ENCODE measurements around the gene TBXAS1.
"Not testable (repeated sequence)": the region's sequence is repeated elsewhere in the genome, so short reads cannot be mapped to it uniquely, and the experiment has no call there.

Gene TBXAS1

GRCh38 chr7:139916717-139917395 is 87.8 kb downstream of the TBXAS1 start:
- DNase-seq = peak; percentile 80

DNA sequence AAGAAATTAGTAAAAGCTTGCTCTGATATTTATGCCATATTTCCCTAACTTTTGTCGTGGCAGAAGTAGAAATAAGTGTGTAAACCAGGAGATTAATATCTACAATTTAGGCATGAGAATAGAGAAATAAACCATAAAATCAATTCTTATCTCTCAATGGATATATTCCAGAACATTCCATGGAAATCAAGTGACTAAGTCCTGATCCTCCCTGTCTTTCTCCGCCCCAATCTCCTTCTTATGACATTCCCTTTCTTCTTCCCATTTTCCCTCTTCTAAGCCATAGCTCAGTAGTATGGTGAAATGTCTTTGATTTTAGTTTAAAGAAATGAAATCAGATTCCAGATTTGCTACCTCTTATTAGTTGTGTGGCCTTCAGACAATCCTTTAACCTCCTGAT is 88.8 kb downstream of the TBXAS1 start:
- no peak for DNase-seq

DNA sequence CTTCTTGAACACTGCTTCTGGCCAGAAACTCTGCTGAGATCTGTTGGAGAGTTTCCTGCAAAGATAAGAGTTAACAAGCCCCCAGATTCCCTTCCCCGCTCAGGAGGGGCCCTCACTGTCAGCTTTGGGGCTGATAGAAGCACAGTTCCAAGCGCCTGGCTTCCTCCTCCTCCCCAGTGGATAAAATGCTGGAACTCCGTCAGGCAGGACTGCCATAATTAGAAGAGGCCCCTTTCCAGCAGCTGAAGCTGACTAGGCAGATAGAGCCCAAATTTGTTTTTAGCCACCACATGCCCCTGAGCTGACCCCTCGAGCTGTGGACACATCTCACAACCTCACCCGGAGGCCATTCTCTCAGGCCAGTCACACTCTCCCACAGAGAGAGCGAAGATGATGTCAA is 89.4 kb downstream of the TBXAS1 start:
- no peak for DNase-seq

- DNase-seq = no peak
Observed at GRCh38 chr7:139923090-139923489, 94.0 kb downstream of the TBXAS1 start.

DNA sequence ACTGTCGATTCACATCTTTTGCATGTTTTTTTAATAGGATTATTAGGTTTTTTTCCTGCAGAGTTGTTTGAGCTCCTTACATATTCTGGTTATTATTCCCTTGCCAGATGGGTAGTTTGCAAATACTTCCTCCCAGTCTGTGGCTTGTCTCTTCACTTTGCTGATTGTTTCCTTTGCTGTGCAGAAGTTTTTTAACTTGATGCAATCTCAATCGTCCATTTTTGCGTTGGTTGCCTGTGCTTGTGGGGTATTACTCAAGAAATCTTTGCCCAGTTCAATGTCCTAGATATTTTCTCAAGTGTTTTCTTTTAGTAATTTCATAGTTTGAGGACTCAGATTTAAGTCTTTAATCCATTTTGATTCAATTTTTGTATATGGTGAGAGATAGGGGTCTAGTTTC is 95.4 kb downstream of the TBXAS1 start:
- no peak for DNase-seq

GRCh38 chr7:139929221-139929620 is 100.2 kb downstream of the TBXAS1 start:
- DNase-seq = not testable (repeated sequence)

DNA sequence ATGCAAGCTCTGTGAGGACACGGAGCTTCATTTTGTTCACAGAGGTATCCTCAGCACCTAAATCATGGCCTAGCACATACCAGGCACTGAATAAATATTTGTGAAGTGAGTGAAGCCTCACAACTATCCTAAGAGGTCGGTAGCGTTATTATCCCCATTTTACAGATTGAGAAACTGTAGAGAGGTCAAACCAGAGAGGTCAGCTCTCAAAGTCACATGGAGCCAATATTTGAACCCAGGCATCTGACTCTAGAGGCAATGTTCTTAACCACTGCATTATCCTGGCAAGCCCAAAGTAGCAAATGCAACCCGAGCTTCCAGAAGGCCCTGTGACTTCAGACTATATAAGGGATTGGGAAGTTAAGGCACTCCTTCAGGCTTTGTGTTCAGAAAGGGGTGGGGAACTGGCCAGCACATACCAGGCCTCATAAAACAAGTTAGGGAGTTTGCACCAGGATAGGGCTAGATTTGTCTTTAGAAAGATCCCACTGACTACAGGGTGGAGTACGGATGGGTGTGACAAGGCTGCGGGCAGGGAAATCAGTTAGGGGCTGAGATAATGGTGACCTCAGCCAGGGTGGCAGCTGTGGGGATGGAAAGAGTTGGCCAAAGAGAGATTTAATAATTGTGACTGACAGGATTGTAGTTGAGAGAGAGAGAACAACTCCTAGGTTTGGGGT is 101.4 kb downstream of the TBXAS1 start:
- no peak for DNase-seq

DNA sequence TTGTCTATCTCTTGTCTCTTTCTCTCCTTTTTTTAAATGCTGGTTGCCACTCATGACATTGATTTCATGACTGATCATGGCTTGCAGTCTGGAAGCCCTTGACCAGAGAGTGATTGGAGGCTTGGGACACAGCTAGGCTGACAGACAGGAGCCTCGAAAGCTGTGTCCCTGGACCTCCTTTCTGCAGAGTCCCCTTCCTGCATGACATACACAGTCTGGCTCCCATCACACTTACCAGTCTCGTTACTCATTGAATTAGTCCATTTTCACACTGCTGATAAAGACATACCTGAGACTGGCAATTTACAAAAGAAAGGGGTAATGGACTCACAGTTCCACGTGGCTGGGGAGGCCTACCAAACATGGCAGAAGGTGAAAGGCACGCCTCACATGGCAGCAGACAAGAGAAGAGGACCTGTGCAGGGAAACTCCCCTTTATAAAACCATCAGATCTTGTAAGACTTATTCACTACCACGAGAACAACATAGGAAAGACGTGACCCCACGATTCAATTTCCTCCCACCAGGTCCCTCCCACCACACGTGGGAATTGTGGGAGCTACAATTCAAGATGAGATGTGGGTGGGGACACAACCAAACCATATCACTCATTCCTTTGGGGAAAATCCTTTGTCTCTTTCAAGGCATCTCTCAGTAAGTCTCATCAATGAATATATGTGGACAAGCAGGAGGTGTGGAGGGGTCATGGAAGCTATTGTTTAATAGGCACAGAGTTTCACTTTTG is 102.3 kb downstream of the TBXAS1 start:
- DNase-seq = no peak

DNA sequence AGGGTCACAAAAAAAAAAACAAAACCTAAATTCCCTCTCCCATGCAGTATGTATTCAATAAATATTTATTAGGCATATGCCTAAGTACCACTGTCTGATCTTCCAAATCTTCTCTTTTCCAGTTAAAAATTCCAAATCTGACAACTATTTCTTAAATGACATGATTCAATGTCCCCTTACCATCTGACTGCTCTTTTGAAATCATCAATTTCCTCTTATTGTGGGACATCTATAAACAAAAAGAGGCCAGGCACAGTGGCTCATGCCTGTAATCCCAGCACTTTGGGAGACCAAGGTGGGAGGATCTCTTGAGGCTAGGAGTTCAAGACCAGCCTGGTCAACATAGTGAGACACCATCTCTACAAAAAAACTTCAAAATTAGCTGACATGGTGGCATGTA is 103.5 kb downstream of the TBXAS1 start:
- DNase-seq = no peak

- no peak for DNase-seq
Observed at GRCh38 chr7:139936760-139937310, 107.8 kb downstream of the TBXAS1 start.

DNA sequence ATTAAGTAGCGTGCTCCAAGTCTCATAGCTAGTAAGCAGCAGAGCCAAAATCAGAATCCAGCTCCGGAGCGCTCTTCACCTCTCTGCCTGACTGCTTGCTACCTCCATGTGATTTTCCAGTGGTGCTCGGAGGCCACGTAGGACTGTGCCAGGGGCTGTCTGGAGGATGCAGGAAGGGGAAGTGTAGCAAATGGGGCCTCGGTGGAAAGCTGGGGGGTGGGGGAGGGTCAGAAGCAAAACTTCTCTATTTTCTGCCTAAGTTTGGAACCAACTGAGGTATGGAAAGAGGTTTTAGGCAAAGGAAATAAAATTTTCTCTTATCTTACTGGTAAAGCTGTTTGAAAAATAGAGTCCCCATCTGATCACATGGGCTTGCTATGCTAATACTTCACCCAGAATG is 108.7 kb downstream of the TBXAS1 start:
- DNase-seq = no peak

- DNase-seq = no peak
Observed at GRCh38 chr7:139940866-139941265, 111.8 kb downstream of the TBXAS1 start.

GRCh38 chr7:139941421-139941820 is 112.4 kb downstream of the TBXAS1 start:
- DNase-seq = no peak

DNA sequence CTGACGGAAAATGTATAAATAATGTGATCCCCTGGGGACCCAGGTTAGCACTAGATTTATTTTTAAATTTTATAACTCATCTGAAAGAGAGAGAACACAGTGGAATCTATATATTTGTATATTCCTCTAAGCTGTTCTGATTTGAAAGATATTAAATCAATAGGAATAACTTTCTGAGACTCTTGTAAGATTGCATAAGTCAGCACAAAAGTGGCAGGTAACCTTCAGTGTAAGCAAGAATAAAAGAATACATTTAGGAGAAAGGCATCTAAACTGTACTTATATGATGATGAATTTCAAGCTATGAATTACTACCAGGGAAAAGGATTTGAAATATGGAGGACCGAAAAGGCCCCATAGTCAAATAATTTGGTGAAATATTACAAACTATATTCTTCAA is 112.8 kb downstream of the TBXAS1 start:
- no peak for DNase-seq

- DNase-seq = no peak
Observed at GRCh38 chr7:139942636-139943035, 113.6 kb downstream of the TBXAS1 start.

GRCh38 chr7:139943401-139943800 is 114.3 kb downstream of the TBXAS1 start:
- peak; percentile 52 for DNase-seq

- DNase-seq = peak; percentile 56
Observed at GRCh38 chr7:139944248-139944647, 115.2 kb downstream of the TBXAS1 start.

GRCh38 chr7:139946533-139946932 is 117.5 kb downstream of the TBXAS1 start:
- DNase-seq = no peak

DNA sequence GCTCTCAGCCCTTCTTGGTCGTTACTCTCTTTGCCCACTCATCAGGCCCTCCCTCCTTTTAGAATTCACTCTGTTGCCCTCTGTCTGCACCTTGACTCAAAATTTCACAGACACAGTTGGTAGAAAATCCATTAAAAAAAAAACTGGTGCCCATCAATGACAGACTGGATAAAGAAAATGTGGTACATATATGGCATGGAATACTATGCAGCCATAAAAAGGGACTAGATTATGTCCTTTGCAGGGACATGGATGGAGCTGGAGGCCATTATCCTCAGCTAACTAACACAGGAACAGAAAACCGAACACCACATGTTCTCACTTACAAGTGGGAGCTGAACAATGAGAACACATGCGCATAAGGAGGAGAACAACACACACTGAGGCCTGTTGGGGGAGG is 118.0 kb downstream of the TBXAS1 start:
- DNase-seq = no peak

DNA sequence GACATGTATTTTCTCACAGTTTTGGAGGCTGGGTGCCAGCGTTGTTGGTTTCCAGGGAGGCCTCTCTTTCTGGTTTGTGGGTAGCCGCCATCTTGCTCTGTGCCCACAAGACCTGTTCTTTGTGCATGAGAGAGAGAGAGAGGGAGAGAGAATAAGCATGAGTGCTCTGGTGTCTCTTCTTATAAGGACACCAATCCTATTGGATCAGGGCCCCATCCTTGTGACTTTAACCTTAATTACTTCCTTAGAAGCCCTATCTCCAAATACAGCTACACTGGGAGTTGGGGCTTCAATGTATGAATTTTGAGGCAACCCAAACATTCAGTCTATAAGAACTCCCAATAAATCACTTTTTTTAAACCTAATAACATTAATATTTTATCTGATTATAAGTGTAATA is 119.1 kb downstream of the TBXAS1 start:
- DNase-seq = no peak

DNA sequence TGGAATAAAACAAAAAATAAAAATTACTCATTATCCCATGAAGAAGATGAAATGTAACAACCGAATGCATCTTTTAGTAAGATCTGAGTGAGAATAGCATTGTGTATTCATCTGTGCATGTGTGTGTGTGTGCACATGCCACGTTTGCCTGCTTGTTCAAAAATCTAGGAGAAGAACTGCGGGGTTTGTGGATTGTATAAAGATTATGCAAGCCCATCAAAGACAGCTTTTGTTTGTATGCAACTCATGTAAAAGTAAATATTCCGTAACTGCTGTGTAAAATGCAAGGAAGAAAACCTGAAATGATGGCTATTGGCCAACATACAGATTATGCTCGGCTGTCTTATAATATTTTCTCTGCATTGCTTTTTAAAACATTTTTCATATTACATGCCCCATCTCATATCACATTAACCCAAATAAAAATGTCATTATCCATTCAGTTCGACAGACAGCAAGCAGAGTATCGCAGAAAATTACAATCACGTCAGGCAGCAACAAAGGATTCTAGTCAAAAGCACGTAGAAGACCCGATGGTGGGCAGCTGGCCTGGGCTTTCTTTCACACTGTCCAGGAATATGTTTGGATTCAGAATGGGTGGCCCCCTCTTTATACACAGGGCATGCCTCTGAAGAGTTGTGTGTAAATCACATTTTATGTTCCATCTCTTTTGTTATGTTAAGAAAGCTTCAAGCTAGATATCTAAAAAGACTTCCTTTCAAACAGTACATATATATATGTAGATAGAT is 119.7 kb downstream of the TBXAS1 start:
- DNase-seq = no peak

- no peak for DNase-seq
Observed at GRCh38 chr7:139949629-139950028, 120.6 kb downstream of the TBXAS1 start.
